ENCODE measurements around the gene FBXL19.

The FBXL19 gene

GRCh38 chr16:30903002-30903401 lies 20.4 kb upstream of the FBXL19 start:
- Mint-ChIP-seq H3K4me1 (peaks cover 8% of the 10 kb centered on the region), H3K27ac (peak overlapping the region; percentile 94 to 99 (median 98))

DNA sequence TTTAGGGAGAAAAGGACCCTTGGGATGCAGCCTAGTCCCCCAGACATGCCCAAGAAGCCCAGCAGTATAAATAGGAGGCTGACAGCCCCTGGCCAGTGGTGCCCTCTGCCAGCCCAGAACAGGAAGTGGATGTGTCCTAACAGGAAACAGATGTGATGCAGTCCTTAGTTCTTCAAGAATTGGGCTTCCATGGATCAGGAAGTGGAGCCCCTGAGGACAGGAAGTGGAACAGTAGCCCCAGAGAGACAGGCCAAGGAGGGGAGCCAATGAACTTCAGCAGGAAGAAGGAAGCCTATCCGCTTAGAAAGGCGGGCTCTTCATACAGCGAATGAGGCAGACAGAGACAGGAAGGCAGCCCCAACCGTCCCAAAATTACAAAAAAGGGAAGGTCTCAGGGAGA lies 19.8 kb upstream of the FBXL19 start:
- H3K4me3 Mint-ChIP-seq = peak overlapping the region in 1 of 3 experiments; percentile 24
- no peaks in the 10 kb centered on the region for H3K9me3 Mint-ChIP-seq
- no peaks in the 10 kb centered on the region for H3K27me3 Mint-ChIP-seq (ENCODE audit: low read depth)
- TF ChIP-seq, protein P1, sequence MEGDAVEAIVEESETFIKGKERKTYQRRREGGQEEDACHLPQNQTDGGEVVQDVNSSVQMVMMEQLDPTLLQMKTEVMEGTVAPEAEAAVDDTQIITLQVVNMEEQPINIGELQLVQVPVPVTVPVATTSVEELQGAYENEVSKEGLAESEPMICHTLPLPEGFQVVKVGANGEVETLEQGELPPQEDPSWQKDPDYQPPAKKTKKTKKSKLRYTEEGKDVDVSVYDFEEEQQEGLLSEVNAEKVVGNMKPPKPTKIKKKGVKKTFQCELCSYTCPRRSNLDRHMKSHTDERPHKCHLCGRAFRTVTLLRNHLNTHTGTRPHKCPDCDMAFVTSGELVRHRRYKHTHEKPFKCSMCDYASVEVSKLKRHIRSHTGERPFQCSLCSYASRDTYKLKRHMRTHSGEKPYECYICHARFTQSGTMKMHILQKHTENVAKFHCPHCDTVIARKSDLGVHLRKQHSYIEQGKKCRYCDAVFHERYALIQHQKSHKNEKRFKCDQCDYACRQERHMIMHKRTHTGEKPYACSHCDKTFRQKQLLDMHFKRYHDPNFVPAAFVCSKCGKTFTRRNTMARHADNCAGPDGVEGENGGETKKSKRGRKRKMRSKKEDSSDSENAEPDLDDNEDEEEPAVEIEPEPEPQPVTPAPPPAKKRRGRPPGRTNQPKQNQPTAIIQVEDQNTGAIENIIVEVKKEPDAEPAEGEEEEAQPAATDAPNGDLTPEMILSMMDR (IDR thresholded peaks at IDR 0.05; ENCODE audit: unreplicated experiment in 3 of 3) = no peak
- H3K36me3 Mint-ChIP-seq (ENCODE audit: low read depth) = no peaks in the 10 kb centered on the region
- H3K4me1 Mint-ChIP-seq = peaks cover 8% of the 10 kb centered on the region
- H3K27ac Mint-ChIP-seq = peak overlapping the region; percentile 94 to 99 (median 98)

More at GRCh38 chr16:30903002-30903401, 20.4 kb upstream of the FBXL19 start:
- H3K27me3 Mint-ChIP-seq (ENCODE audit: low read depth) = no peaks in the 10 kb centered on the region
- no peaks in the 10 kb centered on the region for H3K36me3 Mint-ChIP-seq (ENCODE audit: low read depth)
- TF ChIP-seq, protein P1 (IDR thresholded peaks at IDR 0.05; ENCODE audit: unreplicated experiment in 3 of 3) = no peak
- H3K9me3 Mint-ChIP-seq = no peaks in the 10 kb centered on the region
- peak overlapping the region; percentile 88 to 92 (median 90) for H3K4me3 Mint-ChIP-seq

GRCh38 chr16:30904114-30904780 lies 19.1 kb upstream of the FBXL19 start:
- TF ChIP-seq, protein P1 (IDR thresholded peaks at IDR 0.05; ENCODE audit: unreplicated experiment in 3 of 3) = no peak
- H3K9me3 Mint-ChIP-seq = no peaks in the 10 kb centered on the region
- no peaks in the 10 kb centered on the region for H3K36me3 Mint-ChIP-seq (ENCODE audit: low read depth)
- no peaks in the 10 kb centered on the region for H3K27me3 Mint-ChIP-seq (ENCODE audit: low read depth)
- no peak overlapping the region for H3K4me3 Mint-ChIP-seq
- H3K4me1 Mint-ChIP-seq = peaks cover 8% of the 10 kb centered on the region
- peak overlapping the region in 2 of 3 experiments; percentile 94 to 99 for H3K27ac Mint-ChIP-seq

DNA sequence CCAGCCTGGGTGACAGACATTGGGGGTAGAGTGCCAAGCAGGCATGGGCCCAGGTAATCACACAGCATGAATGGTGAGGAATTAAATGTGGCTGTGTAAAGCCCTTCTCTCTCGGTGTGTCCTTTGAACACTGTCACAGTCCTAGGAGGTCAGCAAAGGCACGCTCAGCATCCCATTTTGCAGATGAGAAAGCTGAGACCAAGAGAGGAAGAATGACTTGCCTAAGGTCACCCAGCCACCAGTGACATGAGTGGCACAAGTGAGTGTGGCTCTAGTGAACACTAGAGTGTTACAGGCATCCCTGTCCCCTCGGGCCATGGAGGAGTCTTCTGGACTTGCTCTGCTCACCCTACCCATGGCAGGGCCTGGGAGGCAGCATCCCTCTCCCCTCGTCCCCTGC lies 16.3 kb upstream of the FBXL19 start:
- TF ChIP-seq, protein P1 (IDR thresholded peaks at IDR 0.05; ENCODE audit: unreplicated experiment in 3 of 3) = no peak
- no peaks in the 10 kb centered on the region for H3K36me3 Mint-ChIP-seq (ENCODE audit: low read depth)
- H3K27me3 Mint-ChIP-seq (ENCODE audit: low read depth) = no peaks in the 10 kb centered on the region
- no peaks in the 10 kb centered on the region for H3K9me3 Mint-ChIP-seq
- H3K27ac Mint-ChIP-seq = no peak overlapping the region
- H3K4me1 Mint-ChIP-seq = peaks cover 8% of the 10 kb centered on the region
- H3K4me3 Mint-ChIP-seq = no peak overlapping the region

- Mint-ChIP-seq H3K27ac (no peak overlapping the region), H3K4me1 (no peaks in the 10 kb centered on the region), H3K36me3 (ENCODE audit: low read depth) (no peaks in the 10 kb centered on the region), H3K4me3 (no peak overlapping the region), H3K9me3 (no peaks in the 10 kb centered on the region), H3K27me3 (ENCODE audit: low read depth) (no peaks in the 10 kb centered on the region)
- TF ChIP-seq, protein P1 (IDR thresholded peaks at IDR 0.05; ENCODE audit: unreplicated experiment in 3 of 3) = no peak
Observed at GRCh38 chr16:30910427-30911029, 12.8 kb upstream of the FBXL19 start.
